H7 (cell line): ENCODE data around the gene WLS. TPM values are rescaled to one million over a fixed set of nuclear protein-coding genes. Genes with fewer than 3 reads are reported as not detected.
A peak's percentile ranks its signal among the peaks of the same experiment; 100 is the strongest.
"Not testable (repeated sequence)": the region's sequence is repeated elsewhere in the genome, so short reads cannot be mapped to it uniquely, and the experiment has no call there.

ENCODE experiments used
- DNase-seq: peaks from one replicate; pipeline ENCODE4 v3.0.0; 2012
- H3K27me3 ChIP-seq: 2 replicates; pipeline ENCODE4 v1.6.0; 2011; ENCODE audit warnings: mild to moderate bottlenecking, low read length; ENCODE audit not compliant: control insufficient read depth, insufficient read depth
- H3K36me3 ChIP-seq: replicated peaks from 2 replicates; pipeline ENCODE4 v1.5.1; 2011; ENCODE audit warnings: low read length; ENCODE audit not compliant: control insufficient read depth, insufficient read depth
- H3K4me3 ChIP-seq: 2 replicates; pipeline ENCODE4 v1.5.1; 2011; ENCODE audit warnings: low read depth, mild to moderate bottlenecking, control low read depth, low read length, moderate library complexity; ENCODE audit not compliant: insufficient read depth
- total RNA-seq: library from RNA; depleted of rRNA; stranded (reverse); fragments of >200 nt; shearing (Covaris generic); gene quantifications from 2 replicates; pipeline ENCODE4 v1.2.3, GENCODE V29; 2014; rRNA removed

The WLS gene
- 8.3 and 9.5 TPM in 2 replicates for total RNA-seq

DNA sequence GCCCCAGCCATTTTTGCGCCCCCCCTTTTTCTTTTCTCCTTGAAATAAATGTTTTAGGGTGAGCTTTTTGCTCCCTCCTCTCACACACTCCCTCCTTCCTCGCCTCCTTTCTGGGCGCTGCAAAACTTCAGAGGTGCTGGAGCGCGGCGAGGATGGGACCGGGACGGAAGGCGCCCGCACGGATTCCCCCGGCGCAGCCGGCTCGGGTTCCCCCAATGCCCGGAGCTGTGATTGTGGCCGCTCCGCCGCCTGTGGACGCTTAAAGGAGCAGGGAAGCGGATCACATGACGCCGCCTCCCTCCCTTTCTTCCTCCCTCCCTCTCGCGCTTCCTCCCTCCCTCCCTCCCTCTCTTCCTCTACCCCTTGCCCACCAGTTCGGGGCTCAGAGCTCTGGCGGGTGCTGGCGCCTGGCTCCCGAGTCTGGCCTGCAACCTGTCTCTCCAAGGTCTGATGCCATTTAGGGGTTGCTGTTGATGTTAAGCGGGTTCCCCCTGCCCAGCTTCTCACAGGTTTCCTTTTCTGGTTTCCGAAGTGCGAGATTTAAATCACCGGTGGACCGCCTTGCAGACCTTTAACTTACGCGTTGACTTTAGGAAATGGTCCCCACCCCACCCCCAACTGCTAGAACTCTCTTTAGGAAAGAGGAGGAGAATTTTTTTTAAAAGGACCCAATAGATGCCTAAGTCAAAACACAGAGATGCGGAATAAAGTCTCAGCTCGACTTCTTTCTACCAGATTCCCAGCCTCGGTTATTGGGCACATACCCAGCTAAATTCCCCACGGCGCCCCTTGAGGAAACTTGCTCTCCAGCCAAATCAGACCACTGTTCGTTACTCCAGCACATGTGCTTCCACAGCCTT lies at the start of gene WLS:
Gene WLS, minus strand, starts transcription at position 235 of the 860 bp plus-strand sequence. Its CDS starts 224 bp downstream, at position 11.
- DNase-seq, result peak; percentile 87
- no peaks in the 10 kb centered on the region for H3K36me3 ChIP-seq
- H3K27me3 ChIP-seq, result peaks cover 88% of the 10 kb centered on the region
- peak within 1 kb of the TSS; percentile 85 for H3K4me3 ChIP-seq

DNA sequence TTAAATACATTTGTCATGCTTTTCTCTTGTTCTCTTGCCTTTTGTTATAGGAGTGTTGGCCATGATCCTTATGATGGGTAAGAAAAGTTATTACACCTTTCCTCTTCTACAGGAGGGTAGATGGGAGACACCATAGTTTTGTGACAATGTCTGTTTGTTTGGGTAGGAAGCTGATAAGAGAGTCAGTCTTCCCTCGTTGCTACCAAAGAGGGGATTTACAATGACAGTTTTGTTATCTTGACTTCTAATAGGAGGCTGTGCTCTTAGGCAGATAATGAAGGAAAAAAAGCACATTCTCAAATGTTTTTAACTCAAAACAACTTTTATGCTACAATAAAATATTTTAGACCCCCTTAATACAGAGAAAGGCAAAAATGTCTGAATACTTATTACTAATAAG lies 48.0 kb upstream of the WLS start:
- DNase-seq, result no peak
- Histone ChIP-seq H3K27me3 (peaks cover 16% of the 10 kb centered on the region), H3K36me3 (no peaks in the 10 kb centered on the region), H3K4me3 (no peak overlapping the region)

DNA sequence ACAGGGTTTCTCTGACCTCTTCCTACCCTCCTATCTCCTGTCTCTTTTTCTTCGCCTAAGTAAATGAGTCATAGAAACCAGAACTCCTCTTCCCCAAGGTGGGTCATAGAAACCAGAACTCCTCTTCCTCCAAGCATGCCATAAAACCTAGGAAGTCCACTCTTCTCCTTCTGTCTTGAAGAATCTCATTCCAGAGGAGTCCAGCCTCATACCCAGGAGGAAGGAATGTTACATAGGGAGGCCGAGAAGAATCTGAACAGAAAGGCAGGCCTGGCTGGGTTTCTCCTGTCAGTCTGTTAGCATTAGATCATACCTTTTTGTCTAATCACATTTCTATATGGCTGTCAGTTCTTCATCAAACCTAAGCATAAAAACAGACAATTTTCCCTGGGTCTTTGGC lies 47.5 kb upstream of the WLS start:
- Histone ChIP-seq H3K36me3 (no peaks in the 10 kb centered on the region), H3K4me3 (no peak overlapping the region), H3K27me3 (peaks cover 18% of the 10 kb centered on the region)
- no peak for DNase-seq

DNA sequence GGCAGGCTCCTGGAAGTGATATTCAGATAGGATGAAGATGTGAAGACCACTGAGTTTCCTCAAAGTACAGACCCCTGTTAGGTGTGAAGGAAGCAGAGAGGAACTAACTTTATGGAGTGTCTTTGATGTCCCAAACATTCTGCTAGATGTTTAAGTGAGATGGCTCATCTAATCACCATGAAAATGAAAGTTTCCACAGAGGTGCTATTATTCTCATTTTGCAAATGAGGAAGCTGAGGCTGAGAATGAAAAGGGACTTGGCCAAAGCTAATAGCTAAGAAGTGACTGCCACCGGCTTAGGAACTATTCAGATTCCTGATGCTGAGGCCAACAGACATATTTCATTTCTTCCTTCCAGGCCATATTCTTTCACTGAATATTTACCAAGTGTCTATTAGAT lies 45.9 kb upstream of the WLS start:
- Histone ChIP-seq H3K27me3 (peaks cover 23% of the 10 kb centered on the region), H3K4me3 (no peak overlapping the region), H3K36me3 (no peaks in the 10 kb centered on the region)

DNA sequence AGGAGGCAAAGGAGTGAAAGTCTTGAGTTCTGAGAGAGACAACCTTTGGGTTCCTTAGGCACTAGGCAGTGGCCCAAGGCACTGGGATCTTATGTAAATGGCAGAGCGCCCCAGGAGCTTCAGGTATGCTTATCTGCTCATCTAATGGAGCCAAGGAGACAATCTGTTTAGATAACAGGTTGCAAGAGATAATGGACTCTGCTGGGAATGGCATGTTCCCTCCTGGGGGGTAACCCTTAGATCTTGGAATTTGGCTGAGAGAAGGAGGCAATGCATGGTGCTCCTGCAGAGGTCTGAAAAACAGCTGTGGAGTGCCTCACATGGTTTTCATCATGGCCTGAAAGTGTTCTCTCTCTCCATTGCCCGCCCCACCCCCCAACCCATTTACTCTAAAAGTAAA lies 44.1 kb upstream of the WLS start:
- Histone ChIP-seq H3K4me3 (no peak overlapping the region), H3K27me3 (peaks cover 23% of the 10 kb centered on the region), H3K36me3 (no peaks in the 10 kb centered on the region)
- DNase-seq, result peak; percentile 74

More for the DNA sequence above, 45.9 kb upstream of the WLS start:
- DNase-seq, result no peak

DNA sequence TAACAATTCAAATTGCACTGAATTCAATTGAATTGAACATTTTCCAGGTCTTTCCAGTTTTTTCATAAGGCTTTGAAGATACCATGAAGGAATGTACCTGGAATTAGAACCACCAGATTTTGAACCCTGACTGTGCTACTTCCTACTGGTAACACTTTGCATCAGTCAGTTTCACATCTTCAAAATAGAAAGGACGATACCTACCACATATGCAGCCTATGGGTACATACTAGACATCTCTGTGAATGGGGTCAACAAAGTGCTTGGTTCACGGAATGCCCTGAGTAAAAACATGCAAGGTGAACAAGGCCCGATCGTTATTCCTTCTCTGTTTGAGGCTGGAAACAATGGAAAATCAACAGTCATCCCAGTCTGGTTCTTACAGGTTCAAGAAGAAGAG lies 41.2 kb upstream of the WLS start:
- Histone ChIP-seq H3K4me3 (no peak overlapping the region), H3K36me3 (no peaks in the 10 kb centered on the region), H3K27me3 (peaks cover 13% of the 10 kb centered on the region)
- DNase-seq, result no peak

DNA sequence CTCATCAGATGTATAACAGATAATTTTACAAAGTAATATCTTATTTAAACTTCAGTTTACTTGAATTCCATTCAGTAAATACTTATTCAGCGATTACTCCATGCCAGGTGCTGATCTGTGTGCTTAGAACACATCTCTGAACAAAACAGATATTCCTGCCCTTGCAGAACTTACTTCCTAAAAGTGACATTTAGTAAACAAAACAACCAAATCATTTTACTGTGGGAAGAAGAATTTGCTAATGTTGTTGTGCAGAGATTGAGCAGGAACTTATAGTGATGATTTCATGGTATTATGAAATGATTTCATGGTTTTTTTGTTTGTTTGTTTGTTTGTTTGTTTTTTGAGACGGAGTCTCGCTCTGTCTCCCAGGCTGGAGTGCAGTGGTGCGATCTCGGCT lies 39.3 kb upstream of the WLS start:
- no peak for DNase-seq
- no peak overlapping the region for H3K4me3 ChIP-seq

DNA sequence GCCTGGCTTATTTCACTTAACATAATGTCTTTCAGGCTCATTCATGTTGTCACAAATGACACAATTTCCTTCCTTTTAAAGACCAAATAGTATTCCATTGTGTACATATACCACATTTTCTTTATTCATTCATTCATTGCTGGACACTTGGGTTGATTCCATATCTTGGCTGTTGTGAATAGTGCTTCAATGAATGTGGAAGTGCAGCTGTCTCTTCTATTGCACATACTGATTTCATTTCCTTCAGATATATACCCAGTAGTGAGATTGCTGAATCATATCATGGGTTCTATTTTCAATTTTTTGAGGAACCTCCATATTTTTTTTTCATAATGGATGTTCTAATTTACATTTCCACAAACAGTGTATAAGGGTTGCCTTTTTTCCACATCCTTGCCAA lies 38.6 kb upstream of the WLS start:
- DNase-seq, result no peak
- Histone ChIP-seq H3K4me3 (no peak overlapping the region), H3K36me3 (no peaks in the 10 kb centered on the region), H3K27me3 (peaks cover 10% of the 10 kb centered on the region)

More for the DNA sequence above, 39.3 kb upstream of the WLS start:
- H3K36me3 ChIP-seq, result no peaks in the 10 kb centered on the region
- peaks cover 11% of the 10 kb centered on the region for H3K27me3 ChIP-seq

DNA sequence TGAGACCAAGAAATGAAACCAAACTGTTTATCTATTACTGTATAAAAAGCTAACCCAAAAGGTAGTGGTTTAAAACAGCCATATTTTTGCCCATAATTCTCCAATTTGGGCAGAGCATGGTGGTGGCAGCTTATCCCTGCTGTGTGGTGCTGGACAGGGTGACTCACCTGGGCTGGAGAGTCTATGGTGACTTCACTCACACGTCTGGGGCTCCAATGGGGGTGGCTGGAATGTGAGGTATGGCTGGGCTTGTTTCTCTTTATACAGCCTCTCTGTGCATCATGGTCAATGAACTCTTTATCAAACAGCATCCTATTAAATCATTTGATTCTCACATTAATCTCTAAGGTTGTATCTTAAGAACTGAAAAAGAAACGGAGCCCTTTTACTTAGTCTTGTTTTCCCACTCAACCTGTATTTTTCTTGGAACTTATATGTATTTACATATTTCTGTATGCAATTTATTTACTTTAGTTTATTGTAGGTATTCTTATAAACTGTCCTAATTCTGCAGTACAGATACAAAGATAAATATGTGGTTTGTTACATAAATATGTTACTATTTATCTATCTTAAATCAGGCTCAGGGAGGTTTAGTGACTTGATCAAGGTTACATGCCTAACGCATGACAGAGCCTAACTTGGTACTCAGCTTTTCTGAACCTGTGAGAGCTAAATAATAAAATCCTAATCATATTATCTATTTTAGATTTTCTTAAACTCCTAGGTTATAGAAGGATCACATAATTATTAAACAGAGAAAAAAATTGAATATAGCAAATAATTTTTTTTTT lies 37.5 kb upstream of the WLS start:
- Histone ChIP-seq H3K4me3 (no peak overlapping the region), H3K27me3 (peaks cover 5% of the 10 kb centered on the region; the same call in 1 of the 2 replicates), H3K36me3 (no peaks in the 10 kb centered on the region)
- DNase-seq, result no peak

DNA sequence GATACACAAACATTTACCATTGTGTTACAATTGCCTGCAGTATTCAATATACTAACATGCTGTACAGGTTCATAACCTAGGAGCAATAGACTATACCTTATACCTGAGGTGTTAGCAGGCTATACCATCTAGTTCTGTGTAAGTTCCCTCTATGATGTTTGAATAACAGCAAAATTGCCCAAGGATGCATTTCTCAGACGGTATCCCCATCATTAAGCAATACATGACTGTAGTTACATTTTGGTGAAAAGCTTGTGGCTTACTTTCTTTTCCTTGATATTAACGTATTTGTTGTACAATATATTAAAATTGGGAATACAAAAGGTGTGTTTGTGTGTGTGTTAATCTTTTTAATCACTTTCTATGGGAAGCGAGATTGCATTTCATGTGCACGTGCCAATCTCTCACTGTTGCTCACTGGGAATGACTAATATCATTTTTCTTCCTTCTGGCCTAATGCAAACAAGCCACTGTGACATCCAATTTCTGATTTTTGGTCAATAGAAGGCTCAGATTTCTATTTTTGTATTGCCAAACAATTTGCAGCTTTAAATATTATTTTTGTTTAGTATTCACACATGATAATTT lies 36.7 kb upstream of the WLS start:
- peaks cover 2% of the 10 kb centered on the region; the same call in 1 of the 2 replicates for H3K27me3 ChIP-seq
- no peak for DNase-seq
- no peak overlapping the region for H3K4me3 ChIP-seq
- H3K36me3 ChIP-seq, result no peaks in the 10 kb centered on the region

DNA sequence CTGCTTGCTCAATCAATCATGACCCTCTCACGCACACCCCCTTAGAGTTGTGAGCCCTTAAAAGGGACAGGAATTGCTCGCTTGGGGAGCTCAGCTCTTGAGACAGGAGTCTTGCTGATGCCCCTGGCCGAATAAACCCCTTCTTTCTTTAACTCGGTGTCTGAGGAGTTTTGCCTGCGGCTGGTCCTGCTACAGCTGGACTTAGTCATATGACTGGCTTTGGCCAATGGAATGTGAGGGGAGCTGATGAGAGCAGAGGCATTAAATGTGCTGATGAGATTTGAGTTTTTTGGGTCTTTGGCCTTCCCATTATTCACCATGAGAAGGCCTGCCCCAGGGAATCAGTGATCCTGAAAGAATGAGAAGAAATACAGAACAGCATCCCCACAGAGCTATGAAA lies 24.5 kb upstream of the WLS start:
- H3K4me3 ChIP-seq, H3K27me3 ChIP-seq, H3K36me3 ChIP-seq: not testable (repeated sequence)
- DNase-seq, result peak; percentile 16

DNA sequence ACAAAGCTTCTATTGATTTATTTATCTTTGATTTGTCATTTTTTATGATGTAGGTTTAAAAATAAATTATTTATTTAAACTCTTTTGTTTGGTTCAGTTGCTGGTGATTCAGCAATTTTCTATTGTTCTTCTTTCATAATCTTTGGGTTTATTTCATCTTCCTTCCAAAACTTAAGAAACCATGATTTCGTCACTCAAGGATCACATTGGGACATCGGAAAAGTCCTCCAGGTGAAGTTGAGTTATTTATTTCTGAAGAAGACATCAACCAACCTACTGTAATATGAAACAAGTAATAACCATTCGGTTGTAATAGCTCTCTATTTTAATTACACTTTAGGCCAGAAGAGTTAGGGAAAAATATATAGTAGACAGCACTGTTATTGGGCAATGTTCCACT lies 23.0 kb upstream of the WLS start:
- no peak for DNase-seq
- Histone ChIP-seq H3K27me3 (no peaks in the 10 kb centered on the region; the same call in 1 of the 2 replicates), H3K36me3 (no peaks in the 10 kb centered on the region), H3K4me3 (no peak overlapping the region)

DNA sequence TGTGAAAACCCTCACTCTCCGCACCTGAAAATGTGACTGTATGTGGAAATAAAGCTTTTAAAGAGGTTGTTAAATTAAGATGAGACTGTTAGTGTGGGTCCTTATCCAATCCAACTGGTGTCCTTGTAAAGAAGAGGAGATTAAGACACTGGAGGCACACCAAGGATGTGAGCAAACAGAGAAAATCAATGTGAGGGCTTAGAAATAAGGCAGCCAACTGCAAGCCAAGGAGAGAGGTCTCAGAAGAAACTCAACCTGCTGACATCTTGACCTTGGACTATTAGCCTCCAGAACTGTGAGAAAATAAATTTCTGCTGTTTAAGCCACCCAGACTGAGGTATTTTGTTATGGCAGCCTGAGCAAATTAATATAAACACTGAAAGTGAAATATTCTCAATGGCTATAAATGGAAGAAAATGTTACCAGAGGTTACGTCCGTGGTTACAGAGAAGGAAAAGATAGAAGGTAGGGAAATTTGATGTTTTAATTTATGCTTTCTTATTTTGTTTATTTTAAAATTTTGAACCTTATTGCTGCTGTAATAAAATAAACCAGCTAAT lies 22.4 kb upstream of the WLS start:
- no peak for DNase-seq
- Histone ChIP-seq H3K36me3 (no peaks in the 10 kb centered on the region), H3K4me3 (no peak overlapping the region), H3K27me3 (no peaks in the 10 kb centered on the region; the same call in 1 of the 2 replicates)

DNA sequence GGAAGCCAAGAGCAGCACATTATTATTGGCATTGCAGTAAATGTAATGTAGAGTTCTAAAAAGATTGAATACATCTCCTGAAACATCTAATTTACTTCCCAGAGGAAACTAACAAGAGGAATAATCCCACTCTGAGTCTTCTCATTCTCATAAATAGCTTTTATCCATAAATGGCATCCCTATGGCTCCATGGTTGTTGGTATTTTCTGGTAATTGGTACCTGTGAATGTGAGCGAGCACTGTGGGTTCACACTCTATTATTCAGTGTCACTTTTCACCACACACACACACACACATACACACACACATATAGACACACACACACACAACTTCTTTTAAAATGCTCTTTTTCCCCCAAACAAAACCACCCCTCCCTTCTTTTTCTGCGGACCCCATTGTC lies 4.7 kb upstream of the WLS start:
- no peaks in the 10 kb centered on the region for H3K36me3 ChIP-seq
- DNase-seq, result no peak
- peaks cover 49% of the 10 kb centered on the region for H3K27me3 ChIP-seq
- H3K4me3 ChIP-seq, result no peak overlapping the region
